NCI-H1694 treated with DMSO at 0.1 percent for 48 hours (cell line): ENCODE measurements around the gene P2RX4.
"Not testable (repeated sequence)": the region's sequence is repeated elsewhere in the genome, so short reads cannot be mapped to it uniquely, and the experiment has no call there.

Experiments used
- DNase-seq: peaks from one replicate; lab custom pipeline; 2025; lab: John Stamatoyannopoulos, UW

Gene P2RX4

GRCh38 chr12:121209624-121210572, at the start of gene P2RX4:
P2RX4 (plus strand) TSS chr12:121210129; CDS start chr12:121210165, 36 bp downstream.
- DNase-seq: peak; percentile 33

- DNase-seq: no peak
These were observed 47.5 kb upstream of the P2RX4 start for GRCh38 chr12:121162384-121162783.

- no peak for DNase-seq
These were observed 46.9 kb upstream of the P2RX4 start for GRCh38 chr12:121162985-121163384.

- not testable (repeated sequence) for DNase-seq
These were observed 45.1 kb upstream of the P2RX4 start for GRCh38 chr12:121164839-121165238.

- DNase-seq: no peak
These were observed 44.6 kb upstream of the P2RX4 start for GRCh38 chr12:121165316-121165715.

GRCh38 chr12:121166356-121166755, 43.6 kb upstream of the P2RX4 start:
- no peak for DNase-seq

GRCh38 chr12:121167232-121167820, 42.6 kb upstream of the P2RX4 start:
- no peak for DNase-seq

- DNase-seq: no peak
These were observed 42.0 kb upstream of the P2RX4 start for GRCh38 chr12:121167951-121168350.

- no peak for DNase-seq
These were observed 39.8 kb upstream of the P2RX4 start for GRCh38 chr12:121170151-121170550.

GRCh38 chr12:121170611-121171260, 39.2 kb upstream of the P2RX4 start:
- no peak for DNase-seq

- DNase-seq: no peak
These were observed 37.8 kb upstream of the P2RX4 start for GRCh38 chr12:121172145-121172544.

GRCh38 chr12:121175383-121176119, 34.4 kb upstream of the P2RX4 start:
- no peak for DNase-seq

GRCh38 chr12:121176826-121177529, 33.0 kb upstream of the P2RX4 start:
- DNase-seq: no peak

GRCh38 chr12:121181181-121181580, 28.7 kb upstream of the P2RX4 start:
- no peak for DNase-seq

- no peak for DNase-seq
These were observed 27.6 kb upstream of the P2RX4 start for GRCh38 chr12:121182222-121182893.

GRCh38 chr12:121184425-121184824, 25.5 kb upstream of the P2RX4 start:
- DNase-seq: no peak

- DNase-seq: no peak
These were observed 24.7 kb upstream of the P2RX4 start for GRCh38 chr12:121184984-121185889.

GRCh38 chr12:121186826-121187225, 23.1 kb upstream of the P2RX4 start:
- no peak for DNase-seq

GRCh38 chr12:121187501-121187900, 22.4 kb upstream of the P2RX4 start:
- DNase-seq: no peak

- no peak for DNase-seq
These were observed 21.7 kb upstream of the P2RX4 start for GRCh38 chr12:121188227-121188626.
